Natural killer cell treated with Interleukin-12 subunit alpha and Interleukin-12 subunit beta and Interleukin-15 and Interleukin-18, amount 100 ng/mL, for 72 hours (primary cell): ENCODE data around the gene HES4. TPM values are rescaled to one million over a fixed set of nuclear protein-coding genes. Genes with fewer than 3 reads are reported as not detected.
A peak's percentile ranks its signal among the peaks of the same experiment; 100 is the strongest.

Source experiments
- ATAC-seq, 2 donors: fragments of 150-1000 bp; cut with Tn5 transposase in 1 of 2; sonication (Bioruptor Pico), chemical (Tn5 transposase) in 1 of 2; 2 replicates each; pipeline ENCODE4 v1.10.0; 2021
- DNase-seq: peaks from one replicate; pipeline ENCODE4 v3.0.0; 2022; ENCODE audit warnings: low spot score
- H3K27ac Mint-ChIP-seq, 2 donors: 1 replicate in 1 of 2; 2 replicates in 1 of 2; pipeline ENCODE4 v1.8.0; 2022; ENCODE audit warnings: mixed read lengths in 2 of 2, mild to moderate bottlenecking in 1 of 2, moderate library complexity in 1 of 2
- H3K27me3 Mint-ChIP-seq, 2 donors: 1 replicate in 1 of 2; 2 replicates in 1 of 2; pipeline ENCODE4 v1.8.0; 2022; ENCODE audit warnings: mixed read lengths in 2 of 2
- H3K36me3 Mint-ChIP-seq: one replicate; pipeline ENCODE4 v1.8.0; 2022; ENCODE audit warnings: mixed read lengths
- H3K4me1 Mint-ChIP-seq, 2 donors: 1 replicate in 1 of 2; 2 replicates in 1 of 2; pipeline ENCODE4 v1.8.0; 2022; ENCODE audit warnings: low read depth in 2 of 2, mixed read lengths in 2 of 2, mild to moderate bottlenecking in 1 of 2
- H3K4me3 Mint-ChIP-seq: one replicate; pipeline ENCODE4 v1.8.0; 2022; ENCODE audit warnings: mixed read lengths
- H3K9me3 Mint-ChIP-seq: 2 replicates; pipeline ENCODE4 v1.8.0; 2022; ENCODE audit warnings: mixed read lengths
- total RNA-seq, 2 donors: library from RNA; stranded (reverse); gene quantifications; one replicate each; pipeline ENCODE4 v1.2.3, GENCODE V29; 2022

HES4 gene
- total RNA-seq, 2 donors from 2014 or later = not detected

DNA sequence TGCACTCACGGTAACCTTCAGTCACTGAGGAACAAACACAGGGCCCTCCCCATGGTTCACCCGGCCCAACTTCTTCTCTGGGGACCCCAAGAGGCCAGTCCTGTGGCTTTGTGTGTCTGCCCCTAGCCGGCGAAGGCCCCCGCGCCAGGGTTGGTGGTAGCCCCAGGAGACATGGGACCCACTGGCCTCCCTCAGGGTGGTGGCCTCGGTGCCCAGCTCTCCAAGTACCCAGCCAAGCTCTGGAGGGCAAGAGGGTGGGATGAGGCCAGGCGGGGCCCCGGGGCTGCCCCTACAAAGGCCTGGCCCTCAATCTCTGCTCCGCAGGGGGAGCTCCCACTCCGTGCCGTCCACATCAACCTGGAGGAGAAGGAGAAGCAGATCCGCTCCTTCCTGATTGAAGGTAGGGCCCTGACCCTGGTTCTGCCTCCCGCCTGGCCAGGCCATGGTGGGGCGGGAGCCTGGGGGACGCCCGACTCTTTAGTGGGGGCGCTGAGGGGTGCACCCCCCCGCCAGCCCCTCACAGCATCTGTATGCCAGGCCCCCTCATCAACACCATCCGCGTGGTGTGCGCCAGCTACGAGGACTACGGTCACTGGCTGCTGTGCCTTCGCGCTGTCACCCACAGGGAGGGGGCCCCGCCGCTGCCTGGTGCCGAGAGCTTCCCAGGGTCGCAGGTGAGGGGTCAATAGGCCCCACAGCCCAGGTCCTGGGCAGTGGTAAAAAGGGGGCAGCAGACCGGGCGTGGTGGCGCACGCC, 28.0 kb downstream of the HES4 start:
- peaks cover 19 to 20% of the 10 kb centered on the region in 2 donors for H3K27me3 Mint-ChIP-seq
- ATAC-seq (no peak), DNase-seq (no peak)
- peaks cover 0 to 8% of the 10 kb centered on the region in 2 donors for H3K4me1 Mint-ChIP-seq
- H3K36me3 Mint-ChIP-seq = no peaks in the 10 kb centered on the region
- no peaks in the 10 kb centered on the region for H3K9me3 Mint-ChIP-seq
- H3K27ac Mint-ChIP-seq = no peak overlapping the region
- H3K4me3 Mint-ChIP-seq = no peak overlapping the region

- DNase-seq = no peak
- no peak for ATAC-seq
- Mint-ChIP-seq H3K27ac (no peak overlapping the region), H3K4me3 (no peak overlapping the region), H3K9me3 (no peaks in the 10 kb centered on the region), H3K36me3 (no peaks in the 10 kb centered on the region), H3K27me3 (peaks cover 19 to 20% of the 10 kb centered on the region in 2 donors), H3K4me1 (peaks cover 0 to 8% of the 10 kb centered on the region in 2 donors)
Measured at GRCh38 chr1:970973-971730, 28.7 kb downstream of the HES4 start.

DNA sequence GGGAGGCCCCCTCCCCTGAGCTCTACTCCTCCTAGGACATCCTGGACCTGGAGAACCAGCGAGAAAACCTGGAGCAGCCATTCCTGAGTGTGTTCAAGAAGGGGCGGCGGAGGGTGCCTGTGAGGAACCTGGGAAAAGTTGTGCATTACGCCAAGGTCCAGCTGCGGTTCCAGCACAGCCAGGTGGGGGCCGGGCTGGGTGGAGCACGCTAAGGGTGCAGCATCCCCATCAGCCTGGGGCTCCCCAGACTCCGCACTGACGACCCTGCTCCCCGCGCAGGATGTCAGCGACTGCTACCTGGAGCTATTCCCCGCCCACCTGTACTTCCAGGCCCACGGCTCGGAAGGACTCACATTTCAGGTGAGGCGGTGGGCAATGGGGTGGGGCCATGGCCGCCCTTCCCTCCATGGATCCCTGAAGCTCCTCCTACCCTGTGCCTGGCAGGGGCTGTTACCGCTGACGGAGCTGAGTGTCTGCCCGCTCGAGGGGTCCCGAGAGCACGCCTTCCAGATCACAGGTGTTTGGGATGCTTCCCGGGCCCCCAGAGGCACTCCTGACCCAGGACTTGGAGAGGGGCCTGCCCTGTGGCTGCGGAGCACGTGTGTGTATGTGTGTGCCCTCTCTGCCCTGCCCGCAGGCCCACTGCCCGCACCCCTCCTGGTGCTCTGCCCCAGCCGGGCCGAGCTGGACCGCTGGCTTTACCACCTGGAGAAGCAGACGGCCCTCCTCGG, 29.5 kb downstream of the HES4 start:
- H3K4me1 Mint-ChIP-seq = peaks cover 0 to 4% of the 10 kb centered on the region in 2 donors
- no peak overlapping the region for H3K4me3 Mint-ChIP-seq
- DNase-seq (no peak), ATAC-seq (no peak)
- no peak overlapping the region for H3K27ac Mint-ChIP-seq
- H3K36me3 Mint-ChIP-seq = no peaks in the 10 kb centered on the region
- peaks cover 15 to 20% of the 10 kb centered on the region in 2 donors for H3K27me3 Mint-ChIP-seq
- no peaks in the 10 kb centered on the region for H3K9me3 Mint-ChIP-seq

DNA sequence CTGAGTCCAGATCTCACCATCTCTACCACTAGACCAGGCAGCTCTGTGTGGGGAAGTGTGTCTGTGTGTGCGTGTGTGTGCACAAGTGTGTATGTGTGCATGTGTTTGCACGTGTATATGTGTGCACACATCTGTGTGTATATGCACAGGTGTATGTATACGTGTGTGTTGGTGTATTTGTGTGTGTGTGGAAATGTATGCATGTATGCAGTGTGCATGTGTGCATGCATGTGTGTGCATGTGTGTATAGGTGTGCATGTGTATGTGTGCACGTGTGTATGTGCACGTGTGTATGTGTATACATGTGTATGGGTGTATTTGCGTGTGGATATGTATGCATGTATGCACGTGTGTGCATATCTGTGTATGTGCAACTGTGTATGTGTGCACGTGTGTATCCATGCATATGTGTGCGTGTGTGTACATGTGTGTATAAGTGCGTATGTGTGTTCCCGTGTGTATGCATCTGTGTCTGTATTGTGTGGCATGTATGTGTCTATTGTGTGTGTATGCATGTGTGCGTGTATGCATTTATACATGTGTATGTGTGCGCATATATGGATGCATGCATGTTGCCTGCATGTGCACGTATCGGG, 30.5 kb downstream of the HES4 start:
- Mint-ChIP-seq H3K4me3 (no peak overlapping the region), H3K27ac (no peak overlapping the region), H3K36me3 (no peaks in the 10 kb centered on the region), H3K4me1 (peaks cover 0 to 4% of the 10 kb centered on the region in 2 donors), H3K27me3 (peaks cover 9 to 12% of the 10 kb centered on the region in 2 donors), H3K9me3 (no peaks in the 10 kb centered on the region)
- ATAC-seq (no peak), DNase-seq (no peak)

- H3K4me3 Mint-ChIP-seq = no peak overlapping the region
- H3K27me3 Mint-ChIP-seq = peaks cover 9 to 12% of the 10 kb centered on the region in 2 donors
- H3K36me3 Mint-ChIP-seq = no peaks in the 10 kb centered on the region
- peaks cover 0 to 4% of the 10 kb centered on the region in 2 donors for H3K4me1 Mint-ChIP-seq
- no peak overlapping the region for H3K27ac Mint-ChIP-seq
- no peaks in the 10 kb centered on the region for H3K9me3 Mint-ChIP-seq
- ATAC-seq (no peak), DNase-seq (no peak)
Measured at GRCh38 chr1:967466-968343, 32.2 kb downstream of the HES4 start.

- H3K9me3 Mint-ChIP-seq = no peaks in the 10 kb centered on the region
- peaks cover 0 to 4% of the 10 kb centered on the region in 2 donors for H3K4me1 Mint-ChIP-seq
- H3K27ac Mint-ChIP-seq = no peak overlapping the region
- no peaks in the 10 kb centered on the region for H3K36me3 Mint-ChIP-seq
- H3K27me3 Mint-ChIP-seq = peaks cover 9 to 12% of the 10 kb centered on the region in 2 donors
- ATAC-seq (peak; percentile 92 to 94), DNase-seq (peak; percentile 85)
- peak overlapping the region; percentile 63 for H3K4me3 Mint-ChIP-seq
Measured at GRCh38 chr1:966704-967300, 33.1 kb downstream of the HES4 start.

GRCh38 chr1:966135-966703, 33.7 kb downstream of the HES4 start, which contains the start of gene PLEKHN1:
TSS of gene PLEKHN1 (plus strand) at chr1:966482. CDS start at chr1:966532, 50 bp downstream.
- no peaks in the 10 kb centered on the region for H3K36me3 Mint-ChIP-seq
- ATAC-seq = peak; percentile 48 to 63
- peaks cover 7 to 12% of the 10 kb centered on the region in 2 donors for H3K27me3 Mint-ChIP-seq
- peaks cover 0 to 4% of the 10 kb centered on the region in 2 donors for H3K4me1 Mint-ChIP-seq
- DNase-seq = peak; percentile 60
- H3K9me3 Mint-ChIP-seq = no peaks in the 10 kb centered on the region
- peak within 1 kb of the TSS; percentile 63 for H3K4me3 Mint-ChIP-seq
- no peak within 1 kb of the TSS for H3K27ac Mint-ChIP-seq

DNA sequence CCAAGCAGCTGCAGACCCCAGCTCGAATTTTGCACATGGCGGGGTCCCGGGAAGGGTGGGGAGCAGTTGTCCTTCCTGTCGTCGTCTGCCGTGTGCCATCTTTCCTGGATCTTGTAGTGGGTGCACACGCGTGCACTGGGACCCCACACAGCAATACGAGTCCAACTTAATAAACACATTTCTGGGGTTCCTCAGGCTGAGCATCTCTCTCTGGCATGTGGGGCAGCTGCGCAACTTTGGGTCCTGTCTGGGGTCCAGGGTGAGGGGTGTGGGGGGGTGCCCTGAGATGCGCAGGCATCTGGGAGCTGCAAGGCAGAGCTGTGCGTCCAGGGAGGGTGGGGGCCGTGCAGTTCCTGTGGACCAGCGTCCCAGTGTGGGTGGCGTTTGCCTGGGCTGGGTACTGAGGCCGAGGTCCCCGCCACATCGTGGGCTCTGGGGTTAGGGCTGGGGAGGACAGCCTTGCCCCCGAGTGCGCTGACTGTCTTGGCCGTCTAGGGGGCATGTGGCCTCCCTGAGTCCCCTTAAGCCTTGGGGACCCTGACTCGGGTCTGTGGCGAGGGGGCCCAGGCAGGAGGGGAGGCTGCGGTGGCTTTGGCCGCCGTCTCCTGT, 34.3 kb downstream of the HES4 start:
- Mint-ChIP-seq H3K36me3 (no peaks in the 10 kb centered on the region), H3K9me3 (no peaks in the 10 kb centered on the region), H3K27me3 (peaks cover 7 to 12% of the 10 kb centered on the region in 2 donors), H3K4me3 (no peak overlapping the region), H3K4me1 (peaks cover 0 to 4% of the 10 kb centered on the region in 2 donors), H3K27ac (no peak overlapping the region)
- DNase-seq = no peak
- ATAC-seq = no peak

DNA sequence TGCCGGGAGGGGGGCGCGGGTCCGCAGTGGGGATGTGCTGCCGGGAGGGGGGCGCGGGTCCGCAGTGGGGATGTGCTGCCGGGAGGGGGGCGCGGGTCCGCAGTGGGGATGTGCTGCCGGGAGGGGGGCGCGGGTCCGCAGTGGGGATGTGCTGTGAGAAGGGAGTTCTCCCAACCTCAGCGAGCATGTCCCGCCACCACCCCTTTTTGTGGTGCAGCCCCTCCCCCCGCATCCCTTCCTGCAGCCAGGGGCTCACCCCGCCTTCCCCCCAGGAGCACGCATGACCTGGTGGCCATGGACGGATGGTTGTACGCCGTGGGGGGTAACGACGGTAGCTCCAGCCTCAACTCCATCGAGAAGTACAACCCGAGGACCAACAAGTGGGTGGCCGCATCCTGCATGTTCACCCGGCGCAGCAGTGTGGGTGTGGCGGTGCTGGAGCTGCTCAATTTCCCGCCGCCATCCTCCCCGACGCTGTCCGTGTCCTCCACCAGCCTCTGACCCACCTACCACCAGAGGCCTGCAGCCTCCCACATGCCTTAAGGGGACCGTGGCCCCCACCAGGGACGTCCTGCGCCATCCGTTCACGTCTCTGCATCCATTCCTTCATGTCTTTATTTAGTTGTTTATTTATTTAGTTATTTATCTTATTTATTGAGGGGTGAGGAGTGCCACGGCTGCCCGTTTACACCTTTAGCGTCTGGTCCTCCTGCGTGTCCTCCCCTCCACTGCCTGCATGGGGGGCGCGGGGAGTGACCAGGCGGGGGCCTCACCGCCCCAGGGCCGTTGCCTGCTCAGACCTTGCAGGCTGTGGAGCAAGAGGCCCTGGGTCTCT, 35.0 kb downstream of the HES4 start:
- ATAC-seq (no peak), DNase-seq (peak; percentile 54)
- Mint-ChIP-seq H3K27me3 (peaks cover 7 to 12% of the 10 kb centered on the region in 2 donors), H3K4me1 (peaks cover 0 to 4% of the 10 kb centered on the region in 2 donors), H3K4me3 (no peak overlapping the region), H3K9me3 (no peaks in the 10 kb centered on the region), H3K36me3 (no peaks in the 10 kb centered on the region), H3K27ac (no peak overlapping the region)

DNA sequence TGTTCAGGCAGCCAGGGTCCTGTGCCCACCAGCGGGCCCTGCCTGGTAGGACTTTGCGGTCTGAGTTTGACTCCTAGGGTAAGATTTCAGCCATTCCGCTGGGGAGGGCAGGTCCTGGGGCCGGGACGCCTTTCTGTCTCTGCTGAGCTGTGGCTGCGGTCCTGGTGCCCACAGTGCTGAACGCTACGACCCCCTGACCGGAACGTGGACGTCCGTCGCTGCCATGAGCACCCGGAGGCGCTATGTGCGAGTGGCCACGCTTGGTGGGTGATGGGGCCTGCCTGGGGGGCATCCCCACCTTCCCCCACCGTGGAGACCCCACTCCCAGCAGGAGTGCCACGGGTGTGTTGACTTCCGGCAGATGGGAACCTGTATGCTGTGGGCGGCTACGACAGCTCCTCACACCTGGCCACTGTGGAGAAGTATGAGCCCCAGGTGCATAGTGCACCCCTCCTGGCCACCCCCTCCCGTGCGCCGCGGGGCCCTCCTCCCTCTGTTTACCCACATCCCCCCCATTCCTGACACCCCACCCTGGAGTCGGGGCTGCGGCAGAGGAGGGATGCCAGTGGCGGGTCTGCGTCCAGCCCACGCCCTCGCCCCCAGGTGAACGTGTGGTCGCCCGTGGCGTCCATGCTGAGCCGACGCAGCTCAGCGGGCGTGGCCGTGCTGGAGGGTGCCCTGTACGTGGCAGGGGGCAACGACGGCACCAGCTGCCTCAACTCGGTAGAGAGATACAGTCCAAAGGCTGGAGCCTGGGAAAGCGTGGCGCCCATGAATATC, 36.0 kb downstream of the HES4 start:
- no peak overlapping the region for H3K27ac Mint-ChIP-seq
- peaks cover 0 to 4% of the 10 kb centered on the region in 2 donors for H3K4me1 Mint-ChIP-seq
- H3K4me3 Mint-ChIP-seq = no peak overlapping the region
- no peaks in the 10 kb centered on the region for H3K36me3 Mint-ChIP-seq
- H3K27me3 Mint-ChIP-seq = peaks cover 4 to 6% of the 10 kb centered on the region in 2 donors
- H3K9me3 Mint-ChIP-seq = no peaks in the 10 kb centered on the region
- DNase-seq (no peak), ATAC-seq (no peak)

DNA sequence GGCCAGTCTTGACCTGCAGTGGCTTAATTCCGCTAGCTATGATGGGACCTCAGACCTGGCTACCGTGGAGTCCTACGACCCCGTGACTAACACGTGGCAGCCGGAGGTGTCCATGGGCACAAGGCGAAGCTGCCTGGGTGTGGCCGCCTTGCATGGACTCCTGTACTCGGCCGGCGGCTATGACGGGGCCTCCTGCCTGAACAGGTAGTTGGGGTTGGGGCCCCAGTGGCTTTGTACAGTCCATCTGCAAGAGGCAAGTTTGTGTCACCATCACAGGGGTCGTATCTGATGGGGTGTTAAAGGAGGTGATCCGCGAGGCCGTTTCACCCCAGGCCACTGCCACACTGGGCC, 36.6 kb downstream of the HES4 start:
- H3K4me1 Mint-ChIP-seq = peaks cover 4 to 5% of the 10 kb centered on the region in 2 donors
- no peaks in the 10 kb centered on the region for H3K36me3 Mint-ChIP-seq
- ATAC-seq = no peak
- DNase-seq = no peak
- no peak overlapping the region for H3K4me3 Mint-ChIP-seq
- H3K27ac Mint-ChIP-seq = no peak overlapping the region
- no peaks in the 10 kb centered on the region for H3K9me3 Mint-ChIP-seq
- peaks cover under 1 to 2% of the 10 kb centered on the region in 2 donors for H3K27me3 Mint-ChIP-seq
